T1000 (cell line): ENCODE data around the gene MSRB3.

Source experiments
- DNase-seq: peaks from one replicate; lab custom pipeline; 2025; ENCODE audit warnings: mixed read lengths; lab: John Stamatoyannopoulos, UW

The MSRB3 gene

GRCh38 chr12:65325183-65325582 is 46.7 kb downstream of the MSRB3 start:
- no peak for DNase-seq

GRCh38 chr12:65326616-65327015 is 48.1 kb downstream of the MSRB3 start:
- DNase-seq: no peak

- no peak for DNase-seq
Observed at GRCh38 chr12:65327207-65328076, 49.0 kb downstream of the MSRB3 start.

GRCh38 chr12:65329721-65330120 is 51.2 kb downstream of the MSRB3 start:
- no peak for DNase-seq

- DNase-seq: no peak
Observed at GRCh38 chr12:65330331-65330730, 51.8 kb downstream of the MSRB3 start.

GRCh38 chr12:65331456-65331855 is 53.0 kb downstream of the MSRB3 start:
- DNase-seq: no peak

GRCh38 chr12:65333649-65334048 is 55.2 kb downstream of the MSRB3 start:
- no peak for DNase-seq

- DNase-seq: no peak
Observed at GRCh38 chr12:65334521-65334920, 56.0 kb downstream of the MSRB3 start.

GRCh38 chr12:65335021-65335714 is 56.7 kb downstream of the MSRB3 start:
- DNase-seq: no peak

- no peak for DNase-seq
Observed at GRCh38 chr12:65335981-65336380, 57.5 kb downstream of the MSRB3 start.

- no peak for DNase-seq
Observed at GRCh38 chr12:65339161-65339560, 60.7 kb downstream of the MSRB3 start.

- no peak for DNase-seq
Observed at GRCh38 chr12:65343230-65343629, 64.7 kb downstream of the MSRB3 start.

GRCh38 chr12:65343801-65344200 is 65.3 kb downstream of the MSRB3 start:
- no peak for DNase-seq

GRCh38 chr12:65355461-65355860 is 77.0 kb downstream of the MSRB3 start:
- no peak for DNase-seq

GRCh38 chr12:65362234-65363031 is 84.0 kb downstream of the MSRB3 start:
- DNase-seq: no peak

GRCh38 chr12:65364046-65364445 is 85.6 kb downstream of the MSRB3 start:
- no peak for DNase-seq

- no peak for DNase-seq
Observed at GRCh38 chr12:65367396-65367795, 88.9 kb downstream of the MSRB3 start.

GRCh38 chr12:65368055-65368454 is 89.6 kb downstream of the MSRB3 start:
- no peak for DNase-seq

- DNase-seq: no peak
Observed at GRCh38 chr12:65372574-65372973, 94.1 kb downstream of the MSRB3 start.

- DNase-seq: no peak
Observed at GRCh38 chr12:65384240-65384639, 105.8 kb downstream of the MSRB3 start.

GRCh38 chr12:65387396-65387795 is 108.9 kb downstream of the MSRB3 start:
- no peak for DNase-seq

- no peak for DNase-seq
Observed at GRCh38 chr12:65389436-65389835, 111.0 kb downstream of the MSRB3 start.

GRCh38 chr12:65391711-65392110 is 113.2 kb downstream of the MSRB3 start:
- DNase-seq: no peak
